ENCODE data around the gene PAK1. TPM values are rescaled to one million over a fixed set of nuclear protein-coding genes. Genes with fewer than 3 reads are reported as not detected.

Gene PAK1
- total and polyA plus RNA-seq, 2 of the 4 experiments (the other 2 are of a cell fraction), result 34.3 to 60.6 TPM

GRCh38 chr11:77276271-77276670 lies 197.6 kb downstream of the PAK1 start (continued):
- TF ChIP-seq MAZ (IDR thresholded peaks at IDR 0.05; ENCODE audit: borderline replicate concordance, low read depth, low read length) (no peak), CEBPB (IDR thresholded peaks at IDR 0.05; ENCODE audit: low read depth, low read length) (no peak), RCOR1 (IDR thresholded peaks at IDR 0.05; ENCODE audit: insufficient replicate concordance, low read length) (no peak)

Other genes with a start within 250 kb of the PAK1 start
- not detected in 2 replicates for gene GDPD4, start 172.4 kb downstream of the PAK1 start, total RNA-seq (2012; rRNA removed)
- gene GDPD4, start 172.4 kb downstream of the PAK1 start, polyA plus RNA-seq (2012; rRNA removed), result not detected in 2 replicates
- gene AQP11, start 115.9 kb upstream of the PAK1 start, total RNA-seq (2012; rRNA removed), result 1.1 and 1.4 TPM in 2 replicates
- gene AQP11, start 115.9 kb upstream of the PAK1 start, polyA plus RNA-seq (2012; rRNA removed), result 1.1 and 1.5 TPM in 2 replicates
- gene CLNS1A, start 163.7 kb upstream of the PAK1 start, total RNA-seq (2012; rRNA removed), result 66.7 and 188 TPM in 2 replicates
- 88.0 and 97.0 TPM in 2 replicates for gene CLNS1A, start 163.7 kb upstream of the PAK1 start, polyA plus RNA-seq (2012; rRNA removed)

All from IMR-90 (cell line).